HepG2 (cell line): ENCODE results near the gene BLMH. TPM values are rescaled to one million over a fixed set of nuclear protein-coding genes. Genes with fewer than 3 reads are reported as not detected.

Source experiments
- ATAC-seq: fragments of 200-7000 bp; cut with Tn5 transposase; 3 replicates; pipeline ENCODE4 v1.9.1; 2020; ENCODE audit warnings: mild to moderate bottlenecking, moderate library complexity
- BruUV-seq: library from RNA; stranded (reverse); fragments of 400-500 nt; replicated peaks from 2 replicates; lab custom pipeline; 2021; lab: Mats Ljungman, UMichigan
- CTCF ChIA-PET: fragments of 300-600 bp; formaldehyde crosslinking; extraction: SDS; loops from one replicate; lab custom pipeline; 2021; ENCODE audit warnings: low total read pairs, inconsistent platforms, low intra/inter-chr PET ratio; lab: Yijun Ruan, JAX
- POLR2A ChIA-PET: fragments of 350-600 bp; sonication (Branson Sonifier 250); formaldehyde crosslinking; loops from one replicate; lab custom pipeline; 2020; ENCODE audit warnings: antibody characterized with exemption, inconsistent platforms; lab: Yijun Ruan, JAX
- DNase-seq: peaks from one replicate; pipeline ENCODE4 v3.0.0-alpha.2; 2015; ENCODE audit warnings: low spot score
- FAIRE-seq: peaks from 3 replicates; lab custom pipeline; 2011; peaks lifted over from hg19 to GRCh38; lab: Jason Lieb, UNC
- H2AFZ ChIP-seq: one replicate; pipeline ENCODE4 v1.6.1; 2011; ENCODE audit warnings: low read length, inconsistent platforms
- H3K27ac ChIP-seq: fragments of 300-600 bp; 3 replicates; pipeline ENCODE4 v1.8.0; 2011; ENCODE audit warnings: mixed run types, mild to moderate bottlenecking, mixed read lengths, low read length, inconsistent platforms; ENCODE audit not compliant: insufficient read depth; ENCODE audit errors: extremely low read length
- H3K27me3 ChIP-seq, 2 experiments: fragments of 200-600 bp in 1 of 2; 2 replicates in 1 of 2; 3 replicates in 1 of 2; pipeline versions ENCODE4 v1.6.0 to v1.8.0; 2011; ENCODE audit warnings: low read length in 2 of 2, mild to moderate bottlenecking in 2 of 2, moderate library complexity in 2 of 2, inconsistent platforms in 1 of 2; ENCODE audit not compliant: insufficient read depth in 2 of 2, control insufficient read depth in 1 of 2
- H3K36me3 ChIP-seq, 2 experiments: fragments of 200-600 bp in 1 of 2; replicated peaks in 1 of 2; 2 replicates in 1 of 2; 3 replicates in 1 of 2; pipeline versions ENCODE4 v1.5.1 to v1.8.0; 2011; ENCODE audit warnings: low read length in 2 of 2, inconsistent platforms in 1 of 2; ENCODE audit not compliant: insufficient read depth in 2 of 2, control insufficient read depth in 1 of 2
- H3K4me1 ChIP-seq: 2 replicates; pipeline ENCODE4 v1.5.1; 2012; ENCODE audit warnings: low read length, inconsistent platforms; ENCODE audit not compliant: insufficient read depth
- H3K4me2 ChIP-seq: 2 replicates; pipeline ENCODE4 v1.6.0; 2011; ENCODE audit warnings: low read depth, low read length, inconsistent platforms
- H3K4me3 ChIP-seq, 3 experiments: fragments of 200-600 bp in 1 of 3; sonication (generic), shearing (Covaris generic) in 1 of 3; replicated peaks in 1 of 3; 2 replicates each; pipeline ENCODE4 v1.5.1; 2011 to 2016; ENCODE audit warnings: low read length in 3 of 3, inconsistent platforms in 2 of 3, low read depth in 2 of 3, mild to moderate bottlenecking in 2 of 3, control low read depth in 1 of 3, mixed read lengths in 1 of 3; ENCODE audit not compliant: insufficient read depth in 1 of 3
- H3K79me2 ChIP-seq: one replicate; pipeline ENCODE4 v1.6.1; 2011; ENCODE audit warnings: low read length, inconsistent platforms; ENCODE audit not compliant: insufficient read depth
- H3K9ac ChIP-seq: 2 replicates; pipeline ENCODE4 v1.6.0; 2011; ENCODE audit warnings: mild to moderate bottlenecking, low read depth, low read length, inconsistent platforms; ENCODE audit not compliant: insufficient read depth
- H3K9me3 ChIP-seq: 2 replicates; pipeline ENCODE4 v1.5.1; 2012; ENCODE audit warnings: mild to moderate bottlenecking, low read length
- H4K20me1 ChIP-seq: 2 replicates; pipeline ENCODE4 v1.6.0; 2011; ENCODE audit warnings: inconsistent platforms, mild to moderate bottlenecking, low read length, moderate library complexity; ENCODE audit not compliant: insufficient read depth
- AHR ChIP-seq: IDR thresholded peaks from 2 replicates; pipeline ENCODE4 v1.6.1; 2018; ENCODE audit warnings: missing genetic modification reagents, missing compliant biosample characterization
- GZF1 ChIP-seq: sonication (generic); formaldehyde crosslinking; IDR thresholded peaks from 2 replicates; pipeline ENCODE4 v1.5.1; 2020; ENCODE audit warnings: mild to moderate bottlenecking, missing genetic modification reagents
- HOXA3 ChIP-seq: sonication (generic); formaldehyde crosslinking; IDR thresholded peaks from 2 replicates; pipeline ENCODE4 v1.5.0; 2020; ENCODE audit warnings: missing genetic modification reagents
- KDM5B ChIP-seq: sonication (generic); formaldehyde crosslinking; IDR thresholded peaks from 2 replicates; pipeline ENCODE4 v1.4.0; 2020; ENCODE audit warnings: missing genetic modification reagents, mild to moderate bottlenecking, borderline replicate concordance
- PTBP1 ChIP-seq: fragments of 200-400 bp; formaldehyde crosslinking; IDR thresholded peaks from 2 replicates; pipeline ENCODE4 v1.6.1; 2018; ENCODE audit warnings: low read length, low read depth; ENCODE audit not compliant: poor library complexity, severe bottlenecking
- SOX6 ChIP-seq, 2 experiments: fragments of 450-650 bp in 1 of 2; sonication (generic) in 1 of 2; formaldehyde crosslinking in 1 of 2; IDR thresholded peaks; 2 replicates each; pipeline versions ENCODE4 v1.4.0 to v1.6.1; 2017 to 2020; ENCODE audit warnings: antibody characterized with exemption in 1 of 2, mild to moderate bottlenecking in 1 of 2, missing genetic modification reagents in 1 of 2
- ZBTB33 ChIP-seq: sonication (generic); formaldehyde crosslinking; IDR thresholded peaks from 2 replicates; pipeline ENCODE4 v1.4.0; 2020; ENCODE audit warnings: missing genetic modification reagents
- ZMYM4 ChIP-seq: sonication (generic); formaldehyde crosslinking; IDR thresholded peaks from 2 replicates; pipeline ENCODE4 v1.8.1; 2023; ENCODE audit warnings: mild to moderate bottlenecking, missing genetic modification reagents
- ZNF414 ChIP-seq: sonication (generic); formaldehyde crosslinking; IDR thresholded peaks from 2 replicates; pipeline ENCODE4 v1.5.0; 2020; ENCODE audit warnings: missing genetic modification reagents
- ZNF768 ChIP-seq: sonication (generic); formaldehyde crosslinking; IDR thresholded peaks from 2 replicates; pipeline ENCODE4 v1.4.0; 2020; ENCODE audit warnings: missing genetic modification reagents
- ZSCAN25 ChIP-seq: sonication (generic); formaldehyde crosslinking; IDR thresholded peaks from 2 replicates; pipeline ENCODE4 v1.8.0; 2022; ENCODE audit warnings: mild to moderate bottlenecking, missing genetic modification reagents
- ZUFSP ChIP-seq: sonication (generic); formaldehyde crosslinking; IDR thresholded peaks from 2 replicates; pipeline ENCODE4 v1.9.0; 2021; ENCODE audit warnings: missing genetic modification reagents, mild to moderate bottlenecking, borderline replicate concordance
- WGBS: methylation state at CpG from one replicate; pipeline ENCODE4 v1.1.6; 2017; ENCODE audit warnings: low lambda C conversion rate; 5-methylcytosine and 5-hydroxymethylcytosine counted together
- in situ Hi-C: cut with HindIII; loops from 2 replicates; pipeline ENCODE4 v1.10.0; 2017; ENCODE audit warnings: low pct_unique_long_range_greater_than_20kb; ENCODE audit not compliant: extremely low pct_ligation_motif_present
- intact Hi-C: fragments of 100-400 bp; cut with micrococcal nuclease; formaldehyde crosslinking; loops from one replicate; pipeline ENCODE4 v1.10.0; 2022; ENCODE audit not compliant: unreplicated experiment
- polyA plus RNA-seq, 8 experiments: library from polyadenylated mRNA; depleted of rRNA in 3 of 8; stranded (reverse) in 7 of 8; unstranded in 1 of 8; fragments of >200 nt; fragmentation: Illumina TruSeq in 4 of 8; extraction: Trizol in 4 of 8; gene quantifications; 2 replicates each; pipeline versions ENCODE4 v1.2.1 to v1.2.3, GENCODE V29; 2011 to 2016; ENCODE audit warnings: low read depth in 4 of 8, missing spikeins in 1 of 8, mixed read lengths in 1 of 8; ENCODE audit not compliant: insufficient read depth in 1 of 8
- total RNA-seq, 5 experiments: library from RNA; depleted of rRNA; stranded (reverse); fragments of >200 nt; fragmentation: Illumina TruSeq; extraction: Trizol; gene quantifications; 2 replicates each; pipeline ENCODE4 v1.2.3, GENCODE V29; 2016; ENCODE audit warnings: low read depth in 1 of 5
- TF ChIP-seq, protein P1 (sequence below): sonication (generic); formaldehyde crosslinking; IDR thresholded peaks from 2 replicates; pipeline ENCODE4 v1.5.0; 2020; ENCODE audit warnings: mild to moderate bottlenecking, missing genetic modification reagents, moderate library complexity

BLMH gene
- total and polyA plus RNA-seq, 2 of the 13 experiments (the other 11 are each of a cell fraction or from before 2014, with no cell fraction given): 12.1 to 41.0 TPM

- ATAC-seq (peak; percentile 70), DNase-seq (no peak), FAIRE-seq (no peak)
- in situ Hi-C loops (loop anchor here (10.0 kb wide), 1 partner anchor 114 kb away; no protein-coding TSS in a partner anchor), intact Hi-C loops (loop anchor here (5.0 kb wide), 1 partner anchor 111 kb away; no protein-coding TSS in a partner anchor)
- Histone ChIP-seq H3K79me2 (no peaks in the 10 kb centered on the region), H3K9me3 (no peaks in the 10 kb centered on the region), H3K36me3 (no peaks in the 10 kb centered on the region), H3K27me3 (no peaks in the 10 kb centered on the region), H3K4me2 (peak overlapping the region; percentile 64), H4K20me1 (no peaks in the 10 kb centered on the region), H2AFZ (no peak overlapping the region), H3K4me3 (peak overlapping the region; percentile 28 to 61 (median 47)), H3K4me1 (peaks cover 36% of the 10 kb centered on the region), H3K9ac (peak overlapping the region; percentile 30; the same call in 1 of the 2 replicates), H3K27ac (no peak overlapping the region)
- CTCF ChIA-PET: no interaction called here
- BruUV-seq: no TSS peak
- 41% methylated on average over 26 of the region's 27 CpGs for WGBS
- POLR2A ChIA-PET: interaction anchor here (1.1 kb wide), 2 partner anchors 12 to 16 kb away, joined by 3 to 5 read pairs; no protein-coding TSS in a partner anchor
- TF ChIP-seq GZF1 (CRISPR knock-in tag) (no peak), ZNF768 (CRISPR knock-in tag) (peak; percentile 48; the same call in 1 of the 2 replicates), HOXA3 (peak; percentile 13; the same call in 1 of the 2 replicates), ZMYM4 (0 out of 2 replicates have a peak, but pooled peaks have one; percentile 23), SOX6 (IDR thresholded peaks at IDR 0.05) (no peak), SOX6 (CRISPR knock-in tag; IDR thresholded peaks at IDR 0.05) (0 out of 2 replicates have a peak, but pooled peaks have one; percentile 6), ZSCAN25 (peak; percentile 38; the same call in 1 of the 2 replicates), ZNF414 (CRISPR knock-in tag) (no peak), ZBTB33 (0 out of 2 replicates have a peak, but pooled peaks have one; percentile 21), ZUFSP (no peak), KDM5B (CRISPR knock-in tag) (0 out of 2 replicates have a peak, but pooled peaks have one; percentile 39), AHR (CRISPR knock-in tag) (no peak), PTBP1 (no peak)
- TF ChIP-seq, protein P1, sequence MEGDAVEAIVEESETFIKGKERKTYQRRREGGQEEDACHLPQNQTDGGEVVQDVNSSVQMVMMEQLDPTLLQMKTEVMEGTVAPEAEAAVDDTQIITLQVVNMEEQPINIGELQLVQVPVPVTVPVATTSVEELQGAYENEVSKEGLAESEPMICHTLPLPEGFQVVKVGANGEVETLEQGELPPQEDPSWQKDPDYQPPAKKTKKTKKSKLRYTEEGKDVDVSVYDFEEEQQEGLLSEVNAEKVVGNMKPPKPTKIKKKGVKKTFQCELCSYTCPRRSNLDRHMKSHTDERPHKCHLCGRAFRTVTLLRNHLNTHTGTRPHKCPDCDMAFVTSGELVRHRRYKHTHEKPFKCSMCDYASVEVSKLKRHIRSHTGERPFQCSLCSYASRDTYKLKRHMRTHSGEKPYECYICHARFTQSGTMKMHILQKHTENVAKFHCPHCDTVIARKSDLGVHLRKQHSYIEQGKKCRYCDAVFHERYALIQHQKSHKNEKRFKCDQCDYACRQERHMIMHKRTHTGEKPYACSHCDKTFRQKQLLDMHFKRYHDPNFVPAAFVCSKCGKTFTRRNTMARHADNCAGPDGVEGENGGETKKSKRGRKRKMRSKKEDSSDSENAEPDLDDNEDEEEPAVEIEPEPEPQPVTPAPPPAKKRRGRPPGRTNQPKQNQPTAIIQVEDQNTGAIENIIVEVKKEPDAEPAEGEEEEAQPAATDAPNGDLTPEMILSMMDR (CRISPR knock-in tag): peak; percentile 42
Observed at GRCh38 chr17:30238387-30239088, 53.2 kb downstream of the BLMH start.
